Subcutaneous abdominal adipose tissue (tissue), 5 donors: ENCODE measurements around the gene PIGO.
A peak's percentile ranks its signal among the peaks of the same experiment; 100 is the strongest.

ENCODE experiments used
- H3K27ac ChIP-seq: one replicate; pipeline ENCODE4 v1.7.0; 2013; ENCODE audit warnings: low read depth, mild to moderate bottlenecking, inconsistent platforms, low read length, moderate library complexity
- H3K27me3 ChIP-seq, 5 donors: one replicate each; pipeline ENCODE4 v1.7.0; 2013; ENCODE audit warnings: low read length in 5 of 5, inconsistent platforms in 1 of 5; ENCODE audit not compliant: control insufficient read depth in 5 of 5, insufficient read depth in 4 of 5
- H3K36me3 ChIP-seq, 5 donors: one replicate each; pipeline ENCODE4 v1.7.0; 2013; ENCODE audit warnings: low read length in 5 of 5; ENCODE audit not compliant: control insufficient read depth in 5 of 5, insufficient read depth in 5 of 5
- H3K4me1 ChIP-seq, 5 donors: one replicate each; pipeline ENCODE4 v1.7.0; 2013; ENCODE audit warnings: low read length in 5 of 5, mild to moderate bottlenecking in 3 of 5, moderate library complexity in 1 of 5; ENCODE audit not compliant: control insufficient read depth in 5 of 5, insufficient read depth in 5 of 5
- H3K4me3 ChIP-seq, 5 donors: one replicate each; pipeline ENCODE4 v1.7.0; 2013; ENCODE audit warnings: low read length in 5 of 5, low read depth in 1 of 5
- H3K9ac ChIP-seq, 5 donors: one replicate each; pipeline ENCODE4 v1.7.0; 2013; ENCODE audit warnings: low read length in 5 of 5, mild to moderate bottlenecking in 4 of 5, moderate library complexity in 3 of 5
- H3K9me3 ChIP-seq, 5 donors: one replicate each; pipeline ENCODE4 v1.7.0; 2013; ENCODE audit warnings: low read length in 5 of 5; ENCODE audit not compliant: control insufficient read depth in 5 of 5
- donor health status: healthy.
- donor health status: healthy.
- donor health status: healthy.
- donor health status: healthy.
- donor health status: healthy.

PIGO gene

DNA sequence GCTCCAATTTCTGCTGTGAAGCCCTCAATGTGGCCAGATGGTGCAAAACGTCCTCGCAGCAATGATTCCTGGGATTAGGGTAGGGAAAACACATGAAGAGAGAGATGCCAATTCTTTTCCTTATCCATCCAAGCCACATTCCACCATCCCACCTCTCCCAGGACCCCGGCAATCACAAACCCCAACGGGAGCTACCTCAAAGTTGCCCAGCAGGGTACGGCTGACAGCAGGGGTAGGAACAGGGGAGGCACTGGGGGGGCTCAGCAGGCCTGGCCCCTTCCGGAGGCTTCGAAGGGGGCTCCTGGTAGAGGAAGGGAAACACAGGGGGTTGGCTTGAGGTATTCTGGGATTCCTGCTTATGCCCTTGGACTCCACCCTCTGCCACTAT, 9.9 kb upstream of the PIGO start:
- no peak overlapping the region for H3K27ac ChIP-seq
- no peak overlapping the region for H3K9ac ChIP-seq
- no peak overlapping the region for H3K4me3 ChIP-seq
- no peaks in the 10 kb centered on the region for H3K27me3 ChIP-seq
- no peaks in the 10 kb centered on the region for H3K9me3 ChIP-seq
- H3K36me3 ChIP-seq, result peaks cover 0 to 52% (median 46%) of the 10 kb centered on the region in 5 donors
- H3K4me1 ChIP-seq, result peaks cover 21 to 53% (median 44%) of the 10 kb centered on the region in 5 donors

DNA sequence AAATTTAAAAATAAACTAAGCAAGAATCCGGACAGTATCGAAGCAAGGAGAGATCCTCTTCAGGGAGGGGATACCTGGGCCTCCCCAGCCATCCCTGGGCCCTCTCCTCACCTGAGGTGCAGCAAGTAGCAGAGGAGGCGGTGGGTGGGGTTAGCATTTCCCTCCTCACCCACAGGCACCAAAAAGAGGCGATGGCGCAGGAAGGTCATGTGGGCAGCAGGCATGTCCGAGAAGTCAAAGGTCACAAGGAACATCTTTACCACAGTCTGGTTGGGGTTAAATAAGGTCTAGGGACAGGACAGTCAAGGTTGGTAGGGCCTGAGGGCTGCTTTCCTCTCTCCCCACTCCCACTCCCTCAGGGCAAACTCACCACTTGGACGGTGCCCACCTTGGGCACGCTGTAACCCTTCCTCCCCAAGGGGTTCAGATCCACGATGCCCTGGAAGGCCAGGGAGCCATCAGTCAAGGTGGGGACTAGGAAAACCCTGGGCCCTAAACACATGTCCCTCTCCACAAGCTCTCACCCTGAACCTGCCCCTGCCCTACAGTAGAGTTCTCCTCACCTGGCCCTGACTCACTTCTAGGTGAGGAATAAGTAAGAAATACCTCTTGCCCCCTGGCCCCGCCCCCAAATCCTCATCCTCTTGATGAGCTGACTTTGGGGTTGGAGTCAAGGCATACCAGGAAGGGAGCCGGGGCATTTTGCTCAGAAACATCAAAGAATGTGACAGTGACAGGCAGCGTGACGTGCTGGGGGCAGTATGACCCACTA, 9.4 kb upstream of the PIGO start:
- Histone ChIP-seq H3K36me3 (peaks cover 0 to 58% (median 51%) of the 10 kb centered on the region in 5 donors), H3K27ac (no peak overlapping the region), H3K27me3 (no peaks in the 10 kb centered on the region), H3K4me1 (peaks cover 19 to 49% (median 42%) of the 10 kb centered on the region in 5 donors), H3K9ac (no peak overlapping the region), H3K4me3 (no peak overlapping the region), H3K9me3 (no peaks in the 10 kb centered on the region)

DNA sequence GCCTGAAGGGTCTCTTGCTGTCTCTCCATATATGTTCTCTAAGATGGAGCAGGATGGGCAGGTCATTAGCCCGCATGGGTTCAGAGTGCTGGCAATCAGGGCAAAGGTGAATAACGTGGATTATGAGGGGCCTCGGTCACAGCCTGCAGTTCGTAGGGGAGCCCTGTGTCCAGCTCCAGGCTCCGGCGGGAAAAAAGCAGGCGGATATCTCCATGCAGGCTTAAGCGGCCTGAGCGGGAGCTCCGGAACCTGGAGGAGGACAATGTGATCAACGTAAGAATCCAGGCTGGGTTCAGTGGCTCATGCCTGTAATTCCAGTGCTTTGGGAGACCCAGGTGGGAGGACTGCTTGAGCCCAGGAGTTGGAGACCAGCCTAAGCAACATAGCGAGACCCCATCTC, 8.7 kb upstream of the PIGO start:
- H3K36me3 ChIP-seq, result peaks cover 0 to 64% (median 57%) of the 10 kb centered on the region in 5 donors
- no peak overlapping the region for H3K27ac ChIP-seq
- H3K9me3 ChIP-seq, result no peaks in the 10 kb centered on the region
- H3K4me1 ChIP-seq, result peaks cover 16 to 43% (median 36%) of the 10 kb centered on the region in 5 donors
- H3K4me3 ChIP-seq, result no peak overlapping the region
- no peaks in the 10 kb centered on the region for H3K27me3 ChIP-seq
- H3K9ac ChIP-seq, result no peak overlapping the region

DNA sequence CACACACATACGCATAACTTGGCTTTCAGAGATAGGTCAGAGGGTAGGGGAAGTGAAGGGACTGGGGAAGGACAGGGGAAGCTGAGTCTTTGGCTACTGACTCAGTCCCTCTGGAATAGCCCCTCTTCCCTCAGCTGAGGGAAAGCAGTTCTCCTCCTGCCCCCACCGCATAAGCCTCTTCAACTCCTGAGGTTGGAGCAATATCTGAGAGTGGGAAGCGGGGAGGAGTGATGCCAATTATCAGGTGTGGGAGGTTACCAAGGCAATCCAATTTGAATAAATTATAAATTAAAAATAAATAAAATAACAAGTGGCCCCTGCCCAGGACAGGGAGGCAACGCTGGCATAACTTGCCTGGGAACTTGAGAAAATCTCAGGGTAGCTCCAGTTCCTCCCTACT, 8.2 kb upstream of the PIGO start:
- Histone ChIP-seq H3K36me3 (peaks cover 0 to 69% (median 62%) of the 10 kb centered on the region in 5 donors), H3K9me3 (no peaks in the 10 kb centered on the region), H3K27me3 (no peaks in the 10 kb centered on the region), H3K4me1 (peaks cover 16 to 37% (median 32%) of the 10 kb centered on the region in 5 donors), H3K4me3 (no peak overlapping the region), H3K9ac (peak overlapping the region in 1 of 5 donors; percentile 92), H3K27ac (peak overlapping the region; percentile 89)

DNA sequence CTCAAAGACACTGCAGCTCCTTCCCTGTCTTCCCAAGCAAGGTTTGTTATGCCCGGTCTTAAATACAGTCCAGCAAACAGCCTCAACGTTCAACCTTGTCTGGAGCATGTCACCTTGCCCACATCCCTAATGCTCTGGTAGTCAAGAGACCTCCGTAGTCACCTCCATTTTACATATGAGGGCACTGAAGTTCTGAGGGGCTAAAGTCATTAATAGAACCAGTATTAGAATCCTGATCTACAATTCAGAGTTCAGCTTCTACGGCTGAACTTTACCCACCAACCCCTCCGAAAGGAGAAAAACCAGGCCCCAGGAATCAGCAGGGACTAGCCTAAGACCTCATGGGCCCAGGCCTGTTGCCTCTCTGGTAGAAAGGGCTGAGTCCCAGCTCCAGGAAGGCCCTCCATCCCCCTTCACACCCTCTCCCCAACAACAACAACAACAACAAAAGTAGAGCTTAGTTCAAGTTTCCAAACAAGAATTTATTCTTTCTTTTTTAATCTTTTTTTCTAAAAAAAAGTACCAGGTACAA, 7.3 kb upstream of the PIGO start:
- H3K9ac ChIP-seq, result peak overlapping the region; percentile 20 to 95 (median 92)
- peaks cover 0 to 73% (median 63%) of the 10 kb centered on the region in 5 donors for H3K36me3 ChIP-seq
- peak overlapping the region; percentile 89 for H3K27ac ChIP-seq
- no peaks in the 10 kb centered on the region for H3K9me3 ChIP-seq
- H3K27me3 ChIP-seq, result no peaks in the 10 kb centered on the region
- peaks cover 16 to 29% (median 26%) of the 10 kb centered on the region in 5 donors for H3K4me1 ChIP-seq
- peak overlapping the region; percentile 69 to 93 (median 76) for H3K4me3 ChIP-seq

DNA sequence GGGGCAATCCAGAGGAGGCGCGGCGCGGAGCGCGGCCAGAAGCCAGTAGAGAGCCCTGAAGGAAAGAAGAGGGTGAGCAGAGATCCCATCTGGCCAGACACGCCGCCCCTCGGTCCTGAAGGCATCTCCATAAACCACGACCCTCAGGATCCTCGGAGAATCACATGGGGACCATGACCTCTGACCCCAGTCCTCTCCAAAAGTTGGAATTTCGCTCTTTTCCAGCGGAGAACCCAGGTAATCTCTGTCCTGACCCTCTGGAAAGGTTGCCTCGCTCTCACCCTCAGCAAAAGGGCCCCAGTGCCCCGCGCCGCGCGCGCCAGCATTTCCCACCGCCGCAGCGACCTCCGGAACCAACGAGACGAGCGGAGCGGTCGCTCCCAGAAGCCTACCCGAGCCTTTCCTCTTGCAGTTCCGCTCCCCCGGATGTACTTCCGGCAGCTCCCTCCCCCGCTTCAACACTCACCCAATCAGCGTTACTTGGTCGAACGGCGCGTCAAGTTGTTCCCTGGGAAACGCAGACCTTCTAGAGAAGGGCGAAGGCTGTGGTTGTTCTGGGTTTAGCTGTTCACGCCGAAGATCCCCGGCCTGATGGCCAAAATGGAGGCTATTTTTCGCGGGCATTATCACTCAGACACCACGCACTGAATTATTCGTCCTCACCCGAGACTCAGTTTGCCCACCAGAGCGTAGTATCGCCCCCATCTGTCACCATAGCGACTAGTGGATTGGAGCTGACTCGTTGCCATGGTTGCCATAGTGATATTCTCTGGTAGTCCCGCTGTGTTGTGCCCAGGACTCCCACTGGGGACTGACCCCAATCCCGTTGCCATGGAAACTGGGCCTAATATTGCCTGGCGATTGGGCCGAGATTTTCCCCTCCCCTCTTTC, 6.6 kb upstream of the PIGO start, which contains the start of gene STOML2:
STOML2 (minus strand) TSS at position 363 of the 891 bp plus-strand sequence; CDS start at position 326, 37 bp downstream.
- Histone ChIP-seq H3K36me3 (peaks cover 0 to 66% (median 56%) of the 10 kb centered on the region in 5 donors), H3K9ac (peak within 1 kb of the TSS; percentile 91 to 95 (median 94)), H3K27me3 (no peaks in the 10 kb centered on the region)

DNA sequence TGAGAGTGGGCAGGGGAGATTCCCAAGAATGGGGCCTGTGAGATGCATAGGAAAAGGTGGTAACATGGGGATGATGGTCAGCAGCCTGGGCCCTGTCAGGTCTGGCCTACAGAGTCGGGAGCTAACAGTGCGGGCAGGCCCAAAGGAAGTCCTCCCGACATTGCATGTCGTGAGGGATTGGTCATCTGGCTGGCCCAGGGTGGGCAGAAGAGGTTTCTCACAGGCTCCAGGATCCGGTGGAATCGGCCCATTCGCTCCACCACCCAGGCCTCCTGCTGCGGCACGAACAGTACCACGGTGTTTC, 6.0 kb upstream of the PIGO start:
- Histone ChIP-seq H3K36me3 (peaks cover 0 to 60% (median 51%) of the 10 kb centered on the region in 5 donors), H3K9me3 (no peaks in the 10 kb centered on the region), H3K9ac (peak overlapping the region; percentile 91 to 95 (median 94)), H3K4me1 (peaks cover 16 to 26% (median 26%) of the 10 kb centered on the region in 5 donors), H3K4me3 (peak overlapping the region; percentile 74 to 93 (median 89)), H3K27me3 (no peaks in the 10 kb centered on the region), H3K27ac (peak overlapping the region; percentile 89)

More for the DNA sequence above, 6.6 kb upstream of the PIGO start, which contains the start of gene STOML2:
- Histone ChIP-seq H3K4me3 (peak within 1 kb of the TSS; percentile 74 to 93 (median 89)), H3K27ac (peak within 1 kb of the TSS; percentile 89), H3K9me3 (no peaks in the 10 kb centered on the region), H3K4me1 (peaks cover 16 to 26% (median 26%) of the 10 kb centered on the region in 5 donors)

DNA sequence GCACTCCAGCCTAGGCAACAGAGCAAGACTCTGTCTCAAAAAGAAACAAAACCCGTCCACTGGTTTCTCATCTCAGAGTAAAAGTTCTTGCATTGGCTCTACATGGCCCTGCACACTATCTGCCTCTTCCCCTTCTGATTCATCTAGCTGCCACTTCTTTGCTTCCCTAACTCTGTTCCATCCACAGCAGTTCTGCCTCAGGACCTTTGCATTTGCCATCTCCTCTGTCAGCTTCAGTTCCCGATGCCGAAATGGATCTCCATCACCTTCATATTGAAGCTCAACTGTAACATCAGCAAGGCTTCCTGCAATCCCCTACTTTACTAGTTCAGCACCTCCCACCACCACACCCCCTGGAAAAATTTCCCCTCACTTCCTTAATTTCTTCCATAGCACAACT, 1.2 kb upstream of the PIGO start:
- peaks cover 7 to 34% (median 24%) of the 10 kb centered on the region in 5 donors for H3K4me1 ChIP-seq
- no peak overlapping the region for H3K4me3 ChIP-seq
- H3K27ac ChIP-seq, result no peak overlapping the region
- H3K36me3 ChIP-seq, result peaks cover 0 to 47% (median 27%) of the 10 kb centered on the region in 5 donors
- H3K9ac ChIP-seq, result no peak overlapping the region
- no peaks in the 10 kb centered on the region for H3K9me3 ChIP-seq
- no peaks in the 10 kb centered on the region for H3K27me3 ChIP-seq

DNA sequence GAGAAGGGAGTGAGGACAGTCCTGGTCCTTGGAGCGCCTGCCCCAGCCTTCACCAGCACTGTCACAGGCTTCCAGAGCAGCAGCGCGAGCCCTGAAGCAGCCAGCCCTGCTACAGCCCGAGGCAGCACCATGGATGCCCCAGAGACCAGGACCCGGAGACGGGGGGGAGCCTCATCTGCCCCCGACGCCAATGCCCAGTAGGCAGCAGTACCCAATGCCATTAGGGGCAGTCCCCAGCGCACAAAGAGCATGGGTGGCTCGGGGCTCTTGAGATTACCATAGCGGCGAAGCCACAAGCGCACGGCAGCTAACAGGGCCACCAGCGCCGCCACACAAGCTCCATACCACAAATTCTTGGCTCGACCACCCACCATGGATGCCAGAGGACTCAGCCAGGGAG, 4.9 kb downstream of the PIGO start:
- Histone ChIP-seq H3K4me1 (peaks cover 0 to 19% (median 8%) of the 10 kb centered on the region in 5 donors), H3K36me3 (peaks cover 6 to 78% (median 64%) of the 10 kb centered on the region in 5 donors), H3K9ac (no peak overlapping the region), H3K27ac (no peak overlapping the region), H3K9me3 (no peaks in the 10 kb centered on the region), H3K4me3 (no peak overlapping the region), H3K27me3 (no peaks in the 10 kb centered on the region)
